Body of pancreas (tissue), 4 donors: ENCODE data around the gene S100A11.

Source experiments
- CTCF ChIP-seq, 7 experiments: fragments of 450-650 bp in 4 of 7; fragments of 200-600 bp in 3 of 7; sonication (generic) in 3 of 7; IDR thresholded peaks; one replicate each; pipeline ENCODE4 v1.5.1; 2016 to 2019; ENCODE audit warnings: antibody characterized with exemption in 7 of 7
- POLR2A ChIP-seq, 3 donors: fragments of 450-650 bp; IDR thresholded peaks; one replicate each; pipeline ENCODE4 v1.6.1; 2016; ENCODE audit warnings: antibody characterized with exemption in 3 of 3, mild to moderate bottlenecking in 2 of 3

DNA sequence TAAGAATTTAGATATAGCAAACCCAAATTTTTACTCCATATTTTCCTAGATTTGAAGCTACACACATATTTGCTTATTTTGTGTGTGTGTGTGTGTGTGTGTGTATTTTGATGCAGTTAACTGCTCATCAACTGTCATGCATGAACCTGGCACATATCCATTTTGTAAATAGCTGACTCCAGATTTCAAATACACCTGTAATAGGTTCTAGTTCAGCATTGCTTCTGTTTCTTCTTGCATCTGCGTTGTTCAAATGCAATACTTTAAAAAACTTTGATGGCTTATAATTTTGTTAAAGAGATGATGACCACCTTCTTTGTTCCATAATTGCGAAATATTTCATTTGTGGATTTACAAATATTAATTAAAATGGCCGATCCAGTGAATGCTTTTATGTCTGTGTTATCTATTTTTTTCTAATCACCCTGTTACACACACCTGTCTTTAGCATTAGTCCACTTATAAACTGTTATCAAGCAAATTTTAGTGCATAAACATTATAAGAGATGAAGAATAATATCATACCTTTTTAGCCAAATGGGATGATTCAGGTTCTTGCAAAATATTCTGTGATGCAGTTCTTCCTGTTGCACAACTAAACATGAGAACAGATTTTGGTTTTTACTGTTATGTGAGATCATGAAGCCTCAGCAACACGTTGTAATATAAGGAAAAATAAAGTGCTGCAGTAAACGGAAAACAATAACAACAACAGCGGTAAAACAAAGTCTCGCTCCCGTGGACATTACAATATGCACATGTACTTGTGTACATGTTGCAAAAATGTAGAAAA, 12.7 kb upstream of the S100A11 start:
- TF ChIP-seq CTCF (IDR thresholded peaks at IDR 0.05) (no peak), POLR2A (IDR thresholded peaks at IDR 0.05) (no peak)
